Smooth muscle cell of the brain vasculature (primary cell): Measurements from ENCODE around the gene FSTL4.
"Not testable (repeated sequence)": the region's sequence is repeated elsewhere in the genome, so short reads cannot be mapped to it uniquely, and the experiment has no call there.

Source experiments
- DNase-seq: peaks from one replicate; pipeline ENCODE4 v3.0.0-alpha.2; 2012; ENCODE audit warnings: low read depth, low spot score

Gene FSTL4

GRCh38 chr5:133456933-133457402 is 155.4 kb downstream of the FSTL4 start:
- DNase-seq = no peak

- no peak for DNase-seq
Measured at GRCh38 chr5:133455676-133456075, 156.7 kb downstream of the FSTL4 start.

- no peak for DNase-seq
Measured at GRCh38 chr5:133454442-133454841, 157.9 kb downstream of the FSTL4 start.

- no peak for DNase-seq
Measured at GRCh38 chr5:133453831-133454230, 158.5 kb downstream of the FSTL4 start.

- no peak for DNase-seq
Measured at GRCh38 chr5:133453084-133453780, 159.1 kb downstream of the FSTL4 start.

GRCh38 chr5:133451926-133452325 is 160.4 kb downstream of the FSTL4 start:
- DNase-seq = no peak

GRCh38 chr5:133450286-133450685 is 162.1 kb downstream of the FSTL4 start:
- no peak for DNase-seq

- no peak for DNase-seq
Measured at GRCh38 chr5:133449181-133449580, 163.2 kb downstream of the FSTL4 start.

- DNase-seq = no peak
Measured at GRCh38 chr5:133446440-133446839, 165.9 kb downstream of the FSTL4 start.

GRCh38 chr5:133445744-133446143 is 166.6 kb downstream of the FSTL4 start:
- DNase-seq = no peak

GRCh38 chr5:133445204-133445603 is 167.1 kb downstream of the FSTL4 start:
- not testable (repeated sequence) for DNase-seq

- DNase-seq = no peak
Measured at GRCh38 chr5:133444711-133445110, 167.6 kb downstream of the FSTL4 start.

- DNase-seq = no peak
Measured at GRCh38 chr5:133441166-133441815, 171.1 kb downstream of the FSTL4 start.

- no peak for DNase-seq
Measured at GRCh38 chr5:133440467-133441115, 171.8 kb downstream of the FSTL4 start.

GRCh38 chr5:133439859-133440258 is 172.5 kb downstream of the FSTL4 start:
- no peak for DNase-seq

- DNase-seq = no peak
Measured at GRCh38 chr5:133438487-133438886, 173.9 kb downstream of the FSTL4 start.

- DNase-seq = no peak
Measured at GRCh38 chr5:133434336-133434735, 178.0 kb downstream of the FSTL4 start.

- DNase-seq = no peak
Measured at GRCh38 chr5:133433641-133434040, 178.7 kb downstream of the FSTL4 start.

- no peak for DNase-seq
Measured at GRCh38 chr5:133432956-133433532, 179.3 kb downstream of the FSTL4 start.

GRCh38 chr5:133431326-133431865 is 180.9 kb downstream of the FSTL4 start:
- DNase-seq = no peak

GRCh38 chr5:133430095-133430494 is 182.2 kb downstream of the FSTL4 start:
- DNase-seq = no peak

- no peak for DNase-seq
Measured at GRCh38 chr5:133429046-133429445, 183.3 kb downstream of the FSTL4 start.
